ENCODE data around the gene TM2D1. TPM values are rescaled to one million over a fixed set of nuclear protein-coding genes. Genes with fewer than 3 reads are reported as not detected.
A peak's percentile ranks its signal among the peaks of the same experiment; 100 is the strongest.
"Not testable (repeated sequence)": the region's sequence is repeated elsewhere in the genome, so short reads cannot be mapped to it uniquely, and the experiment has no call there.

Gene TM2D1
- total RNA-seq, 1 experiment from 2014 or later = 22.7 TPM

- DNase-seq (ENCODE audit: low read depth, low spot score) (no peak), ATAC-seq (peak; percentile 13)
- Histone ChIP-seq H3K9me2 (ENCODE audit: insufficient read depth) (no peaks in the 10 kb centered on the region), H3K9me3 (ENCODE audit: control insufficient read depth in 1 of 2, insufficient read depth in 1 of 2, low read depth in 1 of 2, low read length in 2 of 2) (no peaks in the 10 kb centered on the region), H3K4me1 (ENCODE audit: control insufficient read depth in 1 of 2, insufficient read depth in 2 of 2, low read length in 2 of 2) (peaks cover 8 to 32% of the 10 kb centered on the region in 2 experiments), H2AFZ (ENCODE audit: low read depth, low read length, poor library complexity, severe bottlenecking) (peak overlapping the region; percentile 60), H3K9ac (ENCODE audit: low read length) (peak overlapping the region; percentile 94), H3K27ac (ENCODE audit: low read depth, low read length) (peak overlapping the region; percentile 76), H4K20me1 (ENCODE audit: insufficient read depth) (no peaks in the 10 kb centered on the region), H3K4me3 (replicated peaks in 1 of 2; ENCODE audit: low read depth in 1 of 2, low read length in 2 of 2) (peak overlapping the region; percentile 73 to 92), H3K79me2 (ENCODE audit: insufficient read depth, low read length) (peaks cover 53% of the 10 kb centered on the region), H3K36me3 (ENCODE audit: control insufficient read depth in 1 of 2, insufficient read depth in 2 of 2, low read length in 2 of 2) (0 out of 4 replicates have a peak, but pooled peaks cover 0 to 3% of the 10 kb centered on the region in 2 experiments), H3K4me2 (ENCODE audit: low read length) (peak overlapping the region; percentile 72), H3K27me3 (ENCODE audit: insufficient read depth, low read length) (no peaks in the 10 kb centered on the region)
- TSS peak; percentile 56 for BruUV-seq (replicated peaks)
- ChIA-PET POLR2A (no interaction called here), CTCF (no interaction called here), RAD21 (ENCODE audit: low non-redundant PET in 1 of 2, low total read pairs in 2 of 2, uncharacterized antibody in 2 of 2, unreplicated experiment in 2 of 2) (no interaction called here)
- TF ChIP-seq CBX3 (IDR thresholded peaks at IDR 0.05; ENCODE audit: low read depth) = no peak
- no peak for TF ChIP-seq EZH2 (IDR thresholded peaks at IDR 0.05)
- no peak for TF ChIP-seq TCF7L2 (IDR thresholded peaks at IDR 0.05; ENCODE audit: borderline replicate concordance, extremely low read depth, insufficient read depth, insufficient read length)
- intact Hi-C loops (cut with micrococcal nuclease) = no loop called here
These were observed 482 bp downstream of the TM2D1 start for GRCh38 chr1:61724506-61724812.

GRCh38 chr1:61718996-61719663, 5.8 kb downstream of the TM2D1 start:
- H3K4me2 ChIP-seq (ENCODE audit: low read length); H3K27me3 ChIP-seq (ENCODE audit: insufficient read depth, low read length); H2AFZ ChIP-seq (ENCODE audit: low read depth, low read length, poor library complexity, severe bottlenecking); H3K27ac ChIP-seq (ENCODE audit: low read depth, low read length); H4K20me1 ChIP-seq (ENCODE audit: insufficient read depth); H3K36me3 ChIP-seq (ENCODE audit: control insufficient read depth in 1 of 2, insufficient read depth in 2 of 2, low read length in 2 of 2); H3K9me3 ChIP-seq (ENCODE audit: control insufficient read depth in 1 of 2, insufficient read depth in 1 of 2, low read depth in 1 of 2, low read length in 2 of 2); DNase-seq (ENCODE audit: low read depth, low spot score); CTCF ChIA-PET; H3K9ac ChIP-seq (ENCODE audit: low read length); RAD21 ChIA-PET (ENCODE audit: low non-redundant PET in 1 of 2, low total read pairs in 2 of 2, uncharacterized antibody in 2 of 2, unreplicated experiment in 2 of 2); POLR2A ChIA-PET; BruUV-seq (replicated peaks); intact Hi-C loops (cut with micrococcal nuclease); ATAC-seq; H3K4me3 ChIP-seq (replicated peaks in 1 of 2; ENCODE audit: low read depth in 1 of 2, low read length in 2 of 2); H3K9me2 ChIP-seq (ENCODE audit: insufficient read depth): not testable (repeated sequence)
- Histone ChIP-seq H3K79me2 (ENCODE audit: insufficient read depth, low read length) (peaks cover 91% of the 10 kb centered on the region), H3K4me1 (ENCODE audit: control insufficient read depth in 1 of 2, insufficient read depth in 2 of 2, low read length in 2 of 2) (peaks cover 8 to 15% of the 10 kb centered on the region in 2 experiments)

All from HCT116 (cell line).